Retinal pigment epithelial cell (primary cell): ENCODE measurements around the gene MBOAT1.
"Not testable (repeated sequence)": the region's sequence is repeated elsewhere in the genome, so short reads cannot be mapped to it uniquely, and the experiment has no call there.

ENCODE experiments used
- DNase-seq: peaks from one replicate; pipeline ENCODE4 v3.0.0-alpha.2; 2010; ENCODE audit warnings: low read depth
- H3K4me3 ChIP-seq: 2 replicates; pipeline ENCODE4 v1.5.1; 2011; ENCODE audit warnings: mild to moderate bottlenecking, low read length, control low read depth, moderate library complexity
- CTCF ChIP-seq: conservative IDR thresholded peaks from 2 replicates; pipeline ENCODE4 v1.5.1; 2011; ENCODE audit warnings: low read depth, low read length, control low read depth, inconsistent platforms

The MBOAT1 gene

DNA sequence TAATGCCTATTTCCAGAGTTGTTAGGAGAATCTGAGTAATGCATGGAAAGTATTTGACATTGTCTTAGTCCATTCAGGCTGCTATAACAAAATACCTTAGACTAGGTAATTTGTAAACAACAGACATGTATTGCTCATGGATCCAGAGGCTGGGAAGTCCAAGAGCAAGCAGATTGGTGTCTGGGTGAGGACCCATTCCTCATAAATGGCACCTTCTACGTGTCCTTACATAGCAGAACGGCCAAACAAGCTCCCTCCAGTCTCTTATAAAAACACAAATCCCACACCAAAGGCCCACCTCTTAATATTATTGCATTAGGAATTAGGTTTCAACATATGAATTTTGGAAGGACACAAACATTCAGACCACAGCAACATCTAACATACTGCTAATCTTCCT lies 30.2 kb downstream of the MBOAT1 start:
- no peak overlapping the region for H3K4me3 ChIP-seq
- DNase-seq = no peak
- TF ChIP-seq CTCF = no peak

DNA sequence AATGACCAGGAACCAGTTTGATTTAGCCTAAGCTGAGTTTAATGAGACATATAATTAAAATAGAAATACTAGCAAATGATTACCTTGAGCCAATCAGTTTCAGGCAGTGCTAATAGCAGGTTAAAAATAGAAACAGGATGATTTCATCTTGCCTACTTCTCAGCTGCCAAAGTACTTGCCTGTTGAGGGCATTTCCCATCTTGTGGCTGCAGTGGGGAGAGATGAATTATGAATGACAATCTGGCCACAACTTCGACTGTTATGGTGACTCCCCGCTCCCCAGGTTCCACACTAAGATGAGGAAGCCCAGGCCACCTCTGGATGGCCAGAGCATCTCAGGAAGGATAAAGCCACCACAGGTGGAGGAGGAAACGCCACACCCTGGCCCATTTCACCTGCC lies 31.3 kb downstream of the MBOAT1 start:
- TF ChIP-seq CTCF = no peak
- no peak for DNase-seq
- no peak overlapping the region for H3K4me3 ChIP-seq

GRCh38 chr6:20179287-20180045 lies 32.8 kb downstream of the MBOAT1 start:
- not testable (repeated sequence) for DNase-seq, H3K4me3 ChIP-seq

- no peak for TF ChIP-seq CTCF
- DNase-seq = no peak
- H3K4me3 ChIP-seq = no peak overlapping the region
Observed at GRCh38 chr6:20178327-20178726, 33.9 kb downstream of the MBOAT1 start.

- H3K4me3 ChIP-seq = no peak overlapping the region
- no peak for DNase-seq
- no peak for TF ChIP-seq CTCF
Observed at GRCh38 chr6:20175810-20176410, 36.4 kb downstream of the MBOAT1 start.

GRCh38 chr6:20173833-20174792 lies 38.2 kb downstream of the MBOAT1 start:
- DNase-seq = no peak
- no peak for TF ChIP-seq CTCF
- H3K4me3 ChIP-seq = no peak overlapping the region

GRCh38 chr6:20172842-20173456 lies 39.3 kb downstream of the MBOAT1 start:
- no peak for DNase-seq
- H3K4me3 ChIP-seq = no peak overlapping the region
- no peak for TF ChIP-seq CTCF
